Inferior parietal cortex (tissue), 1 donor: ENCODE measurements around the gene YBX1.

Experiments used
- DNase-seq: peaks from one replicate; pipeline ENCODE4 v3.0.0-alpha.2; 2016; ENCODE audit errors: extremely low spot score

The YBX1 gene

GRCh38 chr1:42734201-42735035 is 52.2 kb downstream of the YBX1 start:
- no peak for DNase-seq

DNA sequence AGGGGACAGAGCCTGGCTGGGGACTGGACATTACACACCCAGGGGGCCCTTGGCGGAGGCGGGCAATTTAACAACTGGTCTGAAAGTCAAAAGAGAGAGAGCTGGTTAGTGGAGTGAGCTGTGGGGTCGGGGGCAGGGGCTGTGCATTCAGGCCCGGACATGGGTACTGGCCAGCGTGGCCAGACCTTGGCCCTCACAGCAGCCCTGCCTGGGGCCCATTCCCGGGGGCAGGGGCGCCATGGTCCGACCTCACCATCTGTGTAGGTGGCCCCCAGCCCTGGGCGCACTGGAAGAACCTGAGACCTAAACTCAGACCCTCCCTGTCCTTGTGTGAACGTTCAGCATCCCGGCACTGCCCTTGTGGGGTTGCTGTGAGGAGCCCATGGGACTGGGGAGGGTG is 52.8 kb downstream of the YBX1 start:
- no peak for DNase-seq

DNA sequence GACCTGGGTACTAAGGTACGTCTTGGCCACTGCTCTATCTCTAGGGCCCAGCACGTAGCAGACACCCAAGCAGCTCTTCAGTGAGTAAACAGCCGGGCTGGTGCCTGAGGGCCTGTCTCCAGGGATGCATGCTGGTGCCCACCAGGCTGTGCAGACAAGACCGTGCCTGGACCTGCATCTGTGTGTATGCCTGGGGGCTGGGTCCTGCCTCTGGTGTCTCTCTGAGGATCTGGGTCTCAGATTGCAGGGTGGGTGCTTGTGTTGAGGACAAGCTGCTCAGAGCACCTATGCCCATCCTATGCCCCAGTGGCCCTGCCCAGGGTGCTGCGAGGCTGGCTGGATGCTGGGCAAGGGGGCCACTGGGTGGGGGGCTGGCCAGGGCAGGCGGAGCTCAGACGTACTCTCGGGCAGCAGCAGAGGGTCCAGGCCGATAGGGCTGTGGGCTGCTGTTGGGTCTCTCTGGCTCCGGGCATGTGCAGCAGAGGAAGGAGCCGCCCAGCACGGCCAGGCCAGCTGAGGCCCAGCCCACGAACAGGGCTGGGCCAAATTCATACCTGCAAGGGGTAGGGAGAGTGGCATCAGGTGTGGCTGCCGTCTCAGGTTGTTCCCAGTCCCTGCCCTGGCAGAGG is 53.4 kb downstream of the YBX1 start:
- DNase-seq: no peak

GRCh38 chr1:42736152-42736551 is 53.9 kb downstream of the YBX1 start:
- DNase-seq: no peak

DNA sequence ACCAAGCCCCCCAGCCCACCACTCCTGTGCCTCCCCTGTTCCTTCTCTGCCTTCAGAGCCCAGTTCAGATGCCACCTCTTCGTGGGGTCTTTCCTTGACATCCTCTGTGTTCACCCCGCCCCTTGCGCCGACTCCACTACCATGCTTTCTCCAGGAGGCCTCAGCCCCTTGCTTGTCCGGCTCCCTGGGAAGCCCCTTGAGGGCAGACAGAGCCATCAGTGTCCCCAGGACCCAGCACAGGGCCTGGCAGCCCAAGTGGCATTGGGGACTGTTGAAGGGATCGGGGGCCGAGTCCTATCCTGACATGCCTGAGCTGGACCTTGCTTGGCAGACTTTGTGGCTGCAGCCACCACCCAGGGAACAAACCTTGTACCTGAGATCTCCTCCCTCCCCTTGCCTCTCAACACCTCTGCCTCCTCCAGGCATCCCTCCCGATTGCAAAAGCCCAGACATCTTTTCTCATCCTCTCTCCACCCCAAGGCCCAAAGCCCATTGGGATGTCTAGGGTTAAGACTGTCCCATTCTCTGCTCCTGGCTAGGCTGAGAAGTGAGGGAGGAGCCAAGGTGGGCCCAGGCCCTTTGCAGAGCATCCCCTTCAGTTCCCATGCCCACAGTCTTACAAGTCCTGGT is 54.5 kb downstream of the YBX1 start:
- DNase-seq: no peak

GRCh38 chr1:42737257-42737656 is 55.0 kb downstream of the YBX1 start:
- DNase-seq: no peak

GRCh38 chr1:42737986-42738677 is 55.9 kb downstream of the YBX1 start:
- DNase-seq: no peak

GRCh38 chr1:42738678-42739226 is 56.5 kb downstream of the YBX1 start:
- DNase-seq: no peak

DNA sequence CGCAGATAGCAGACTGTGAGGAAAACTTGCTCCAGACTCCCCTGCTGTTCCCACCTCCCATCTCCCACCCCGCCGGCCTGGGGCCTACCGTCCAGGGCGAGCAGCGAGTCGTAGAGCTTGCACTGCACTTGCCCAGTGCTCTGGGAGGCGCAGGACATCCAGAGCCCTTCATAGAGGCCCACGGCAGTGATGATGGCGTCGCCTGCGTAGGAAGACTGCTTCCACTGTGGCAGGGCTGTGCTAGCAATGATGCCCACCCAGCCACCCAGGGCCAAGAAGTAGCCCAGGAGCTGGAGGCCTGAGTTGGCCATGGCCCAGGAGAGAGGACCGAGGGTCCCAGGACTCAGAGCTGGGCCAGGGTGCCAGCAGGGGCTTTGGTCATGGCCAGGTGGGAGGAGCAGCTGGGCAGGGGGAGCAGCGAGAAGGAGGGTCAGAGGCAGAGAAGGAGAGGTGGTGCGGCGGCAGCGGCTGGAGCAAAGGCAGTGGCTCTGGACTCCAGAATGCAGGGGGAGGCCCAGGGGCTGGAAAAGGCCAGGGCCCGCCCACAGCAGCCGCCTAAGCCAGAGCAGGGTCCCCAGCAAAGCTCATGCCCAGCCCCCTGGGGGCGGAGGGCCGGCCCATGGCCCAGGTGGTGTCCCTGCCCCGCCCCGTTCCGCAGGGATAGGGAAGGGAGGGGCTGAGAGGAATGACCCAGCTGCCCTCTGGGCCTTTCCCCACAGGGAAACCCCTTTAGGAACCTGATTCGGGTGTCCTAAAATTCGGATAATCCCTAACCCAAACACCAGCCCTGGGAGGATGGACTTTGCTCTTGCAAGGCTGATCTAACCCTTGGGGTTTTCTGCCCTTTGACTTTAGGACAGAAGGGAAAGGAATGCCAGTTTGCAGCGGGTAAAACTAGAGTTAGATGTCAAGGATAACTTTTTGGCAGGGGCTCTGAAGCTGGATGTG is 57.8 kb downstream of the YBX1 start, which contains the start of gene CLDN19:
Gene CLDN19, minus strand, starts transcription at position 484 of the 948 bp plus-strand sequence. Its CDS starts 173 bp downstream, at position 311.
- no peak for DNase-seq

GRCh38 chr1:42740851-42741580 is 58.8 kb downstream of the YBX1 start:
- no peak for DNase-seq

GRCh38 chr1:42741706-42742105 is 59.5 kb downstream of the YBX1 start:
- DNase-seq: no peak

DNA sequence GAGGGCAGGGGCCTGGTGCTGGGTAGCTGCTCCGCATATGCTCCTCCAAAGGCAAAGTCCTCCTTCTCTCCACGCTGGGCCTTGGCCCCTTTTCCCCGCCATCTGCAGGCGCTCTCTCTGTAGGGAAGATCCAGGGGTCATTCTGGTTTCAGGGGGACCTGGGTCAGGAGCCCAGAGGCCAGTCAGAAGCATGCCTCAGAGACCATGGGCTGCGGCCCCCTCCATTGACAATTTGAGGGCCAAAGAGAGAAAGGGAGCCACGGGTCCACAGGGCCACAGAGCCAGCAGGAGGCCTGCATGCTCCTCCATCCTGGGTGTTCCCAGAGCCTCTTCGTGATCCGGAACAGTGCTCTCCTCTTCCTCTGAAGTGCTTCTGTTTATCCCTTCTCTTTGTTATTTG is 59.9 kb downstream of the YBX1 start:
- DNase-seq: no peak

DNA sequence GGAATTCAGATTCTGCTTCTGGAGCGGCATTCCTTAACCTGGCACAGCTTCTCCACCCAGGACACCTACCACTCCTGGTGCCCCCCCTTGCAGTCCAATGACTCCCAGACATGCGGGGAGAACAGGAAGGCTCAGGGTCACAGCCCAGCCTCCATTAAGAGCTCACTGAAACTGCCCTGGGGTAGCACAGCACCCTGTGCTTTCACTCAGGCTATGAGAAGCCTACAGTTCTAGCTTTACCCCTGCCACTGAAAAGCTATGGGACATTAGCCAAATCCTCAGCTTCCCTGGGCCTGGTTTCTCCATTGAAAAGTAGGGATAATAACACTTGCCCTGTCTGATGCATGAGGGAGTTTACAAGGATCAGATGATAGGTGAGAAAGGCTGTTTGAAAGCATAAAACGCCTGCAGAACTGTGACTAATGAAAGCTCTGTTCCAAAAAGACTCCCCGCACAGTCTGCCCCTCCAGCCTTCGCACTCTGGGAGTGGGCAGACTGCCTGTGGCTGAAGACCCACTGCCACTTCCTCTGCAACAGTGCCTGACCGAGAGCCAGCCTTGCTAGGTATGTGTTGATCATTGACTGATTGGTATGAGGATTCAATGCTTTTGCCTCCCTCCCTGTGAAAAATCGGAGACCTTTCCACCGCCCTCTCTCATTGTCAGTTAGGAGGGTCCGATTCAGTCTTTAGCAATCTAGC is 60.5 kb downstream of the YBX1 start:
- no peak for DNase-seq

GRCh38 chr1:42743317-42744147 is 61.3 kb downstream of the YBX1 start:
- DNase-seq: no peak

GRCh38 chr1:42744148-42744413 is 61.9 kb downstream of the YBX1 start:
- no peak for DNase-seq

- no peak for DNase-seq
Observed at GRCh38 chr1:42745851-42746250, 63.6 kb downstream of the YBX1 start.

DNA sequence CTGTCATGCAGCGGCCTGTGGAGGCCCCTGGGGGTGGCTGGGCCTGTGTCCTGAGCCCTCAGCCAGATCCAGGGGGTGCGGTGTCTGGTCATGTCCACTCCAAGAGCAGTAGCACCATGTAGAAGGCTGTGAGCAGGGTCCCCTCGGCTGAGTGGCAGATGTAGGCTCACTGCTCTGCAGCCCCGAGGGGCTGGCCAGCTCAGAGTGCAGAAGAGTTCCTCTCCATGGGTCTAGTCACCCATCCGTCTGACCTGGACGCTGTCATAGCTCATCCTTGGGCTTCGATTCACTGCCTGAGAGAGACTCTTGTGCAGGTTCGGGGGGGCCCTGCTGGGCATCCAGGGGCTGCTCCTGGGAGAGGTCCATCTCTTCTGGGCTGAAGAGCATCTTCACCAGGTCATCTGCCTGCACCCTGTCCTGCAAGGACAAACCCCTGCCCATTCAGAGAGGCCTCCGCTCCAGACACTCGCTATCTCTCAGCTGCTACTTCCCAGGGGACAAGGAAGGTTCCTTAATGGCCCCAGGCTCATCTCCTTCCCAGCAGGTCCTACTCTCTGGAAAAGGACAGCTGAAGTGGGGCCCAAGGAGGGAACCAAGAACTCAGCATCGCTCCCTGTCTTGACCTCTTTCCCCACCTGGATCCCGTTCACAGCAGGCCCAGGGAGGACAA is 64.4 kb downstream of the YBX1 start:
- no peak for DNase-seq

DNA sequence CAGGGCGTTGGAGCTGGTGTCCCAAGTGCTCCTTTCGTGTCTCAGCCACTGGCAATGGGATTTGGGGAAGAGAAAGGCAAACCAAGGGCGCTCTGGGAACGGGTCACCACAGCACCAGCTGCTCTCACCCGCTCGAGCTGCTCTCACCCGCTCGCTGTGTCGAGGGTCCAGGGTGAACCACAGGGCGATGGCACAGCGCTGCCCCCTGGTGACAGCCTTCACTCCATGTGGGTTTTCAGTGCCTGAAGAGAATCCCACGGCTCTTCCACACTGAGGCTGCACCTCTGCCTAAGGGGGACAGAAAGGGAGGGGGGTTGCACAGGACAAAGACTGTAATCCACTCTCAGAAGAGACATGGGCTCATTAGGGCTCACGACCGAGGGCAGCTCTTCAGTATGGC is 64.9 kb downstream of the YBX1 start:
- peak; percentile 50 for DNase-seq
